Right lobe of liver (tissue), 6 donors: Measurements from ENCODE around the gene VCPKMT. TPM values are rescaled to one million over a fixed set of nuclear protein-coding genes. Genes with fewer than 3 reads are reported as not detected.
"Not testable (repeated sequence)": the region's sequence is repeated elsewhere in the genome, so short reads cannot be mapped to it uniquely, and the experiment has no call there.

Experiments used
- ATAC-seq, 4 donors: fragments of 200-7000 bp; cut with Tn5 transposase; one replicate each; pipeline ENCODE4 v1.9.1; 2020; ENCODE audit warnings: mild to moderate bottlenecking in 4 of 4, moderate library complexity in 4 of 4
- DNase-seq, 3 donors: peaks; one replicate each; pipeline ENCODE4 v3.0.0-alpha.2; 2020
- H3K27ac ChIP-seq, 3 donors: fragments of 200-600 bp; one replicate each; pipeline ENCODE4 v1.8.0; 2022
- H3K27me3 ChIP-seq, 2 donors: fragments of 200-600 bp; one replicate each; pipeline ENCODE4 v1.8.0; 2022
- H3K36me3 ChIP-seq, 4 donors: fragments of 200-600 bp; sonication (generic) in 1 of 4; one replicate each; pipeline versions ENCODE4 v1.5.1 to v1.8.0; 2017 to 2022; ENCODE audit warnings: control low read depth in 1 of 4
- H3K4me1 ChIP-seq, 4 donors: fragments of 200-600 bp; sonication (generic) in 1 of 4; one replicate each; pipeline versions ENCODE4 v1.5.1 to v1.8.0; 2017 to 2022; ENCODE audit warnings: control low read depth in 1 of 4
- H3K4me3 ChIP-seq, 3 donors: fragments of 200-600 bp; one replicate each; pipeline ENCODE4 v1.8.0; 2022
- H3K9me3 ChIP-seq, 4 donors: fragments of 200-600 bp; sonication (generic) in 1 of 4; one replicate each; pipeline versions ENCODE4 v1.5.1 to v1.8.0; 2017 to 2022; ENCODE audit warnings: control low read depth in 1 of 4
- CTCF ChIP-seq, 4 donors: fragments of 200-600 bp in 3 of 4; fragments of 450-650 bp in 1 of 4; IDR thresholded peaks; one replicate each; pipeline versions ENCODE4 v1.5.1 to v1.8.0; 2016 to 2022; ENCODE audit warnings: antibody characterized with exemption in 4 of 4, mild to moderate bottlenecking in 2 of 4
- POLR2A ChIP-seq: fragments of 450-650 bp; IDR thresholded peaks from one replicate; pipeline ENCODE4 v1.6.1; 2017; ENCODE audit warnings: antibody characterized with exemption, mild to moderate bottlenecking
- WGBS: methylation state at CpG from one replicate; pipeline ENCODE4 v1.1.6; 2018; ENCODE audit warnings: low coverage, low lambda C conversion rate; ENCODE audit not compliant: insufficient coverage; ENCODE audit errors: missing lambda C conversion rate; 5-methylcytosine and 5-hydroxymethylcytosine counted together
- intact Hi-C, 2 donors: fragments of 100-400 bp; cut with DNase I; formaldehyde crosslinking; loops; one replicate each; pipeline versions ENCODE4 v1.11.2 to v1.14.1; 2022
- total RNA-seq, 6 experiments: library from RNA; depleted of rRNA in 2 of 6; stranded (reverse); fragments of >200 nt in 2 of 6; fragmentation: NEBNext Ultra II Directional in 3 of 6; extraction: Animal tissue kit (Norgen Biotek cat#: 25700) in 3 of 6; gene quantifications; one replicate each; pipeline versions ENCODE4 v1.1.0 to v1.2.4, GENCODE V29; 2016 to 2023
- donor health status: DM: no; HTN: yes; CAD: no.
- donor health status: DM: no; HTN: no; CAD: no.
- donor health status: DM: no; HTN: no; CAD: no.
- donor health status: DM: no; HTN: yes; CAD: no.
- donor health status: DM: no; HTN: yes; CAD: no.

The VCPKMT gene
- total RNA-seq, 6 experiments from 2014 or later: 1.4 to 3.8 (median 3.3) TPM

- no peaks in the 10 kb centered on the region for H3K9me3 ChIP-seq
- no peak overlapping the region for H3K4me3 ChIP-seq
- DNase-seq (no peak), ATAC-seq (peak in 2 of 4 donors; percentile 15 to 29)
- intact Hi-C loops: no loop called here
- H3K27me3 ChIP-seq: no peaks in the 10 kb centered on the region
- H3K36me3 ChIP-seq: no peaks in the 10 kb centered on the region
- TF ChIP-seq POLR2A (no peak), CTCF (IDR thresholded peaks at IDR 0.05) (no peak)
- WGBS: 90% methylated on average over 5 of the region's 8 CpGs
- no peak overlapping the region for H3K27ac ChIP-seq
- no peaks in the 10 kb centered on the region for H3K4me1 ChIP-seq
Measured at GRCh38 chr14:50082308-50082742, 34.0 kb downstream of the VCPKMT start.

- H3K36me3 ChIP-seq, H3K27me3 ChIP-seq, H3K27ac ChIP-seq, H3K4me3 ChIP-seq, intact Hi-C loops, H3K9me3 ChIP-seq, DNase-seq, H3K4me1 ChIP-seq, ATAC-seq: not testable (repeated sequence)
- 100% methylated on average over 1 of the region's 1 CpG for WGBS
Measured at GRCh38 chr14:50079103-50079502, 37.3 kb downstream of the VCPKMT start.

GRCh38 chr14:50073663-50074062, 42.7 kb downstream of the VCPKMT start:
- intact Hi-C loops, H3K36me3 ChIP-seq, H3K9me3 ChIP-seq, H3K27ac ChIP-seq, DNase-seq, H3K4me3 ChIP-seq, ATAC-seq, H3K27me3 ChIP-seq, H3K4me1 ChIP-seq: not testable (repeated sequence)
- 33% methylated on average over 1 of the region's 32 CpGs for WGBS

GRCh38 chr14:50072395-50072794, 44.0 kb downstream of the VCPKMT start:
- intact Hi-C loops: no loop called here
- H3K4me3 ChIP-seq: no peak overlapping the region
- no peak for TF ChIP-seq POLR2A
- TF ChIP-seq CTCF (IDR thresholded peaks at IDR 0.05): no peak
- ATAC-seq (no peak), DNase-seq (no peak)
- H3K27me3 ChIP-seq: no peaks in the 10 kb centered on the region
- no peak overlapping the region for H3K27ac ChIP-seq
- 86% methylated on average over 1 of the region's 1 CpG for WGBS
- peaks cover 0 to 9% (median 0%) of the 10 kb centered on the region in 4 donors for H3K4me1 ChIP-seq
- no peaks in the 10 kb centered on the region for H3K9me3 ChIP-seq
- H3K36me3 ChIP-seq: no peaks in the 10 kb centered on the region

- no peak overlapping the region for H3K4me3 ChIP-seq
- H3K4me1 ChIP-seq: peaks cover 0 to 9% (median 0%) of the 10 kb centered on the region in 4 donors
- no peak overlapping the region for H3K27ac ChIP-seq
- no peaks in the 10 kb centered on the region for H3K27me3 ChIP-seq
- H3K9me3 ChIP-seq: no peaks in the 10 kb centered on the region
- no peak for TF ChIP-seq CTCF (IDR thresholded peaks at IDR 0.05)
- no peak for TF ChIP-seq POLR2A
- no peaks in the 10 kb centered on the region for H3K36me3 ChIP-seq
- intact Hi-C loops: no loop called here
- 69% methylated on average over 5 of the region's 13 CpGs for WGBS
- ATAC-seq (no peak), DNase-seq (no peak)
Measured at GRCh38 chr14:50070840-50071548, 45.4 kb downstream of the VCPKMT start.
